Endodermal cell (in vitro differentiated cells): Measurements from ENCODE around the gene RSU1. TPM values are rescaled to one million over a fixed set of nuclear protein-coding genes. Genes with fewer than 3 reads are reported as not detected.
A peak's percentile ranks its signal among the peaks of the same experiment; 100 is the strongest.

Experiments
- DNase-seq: peaks from one replicate; pipeline ENCODE4 v3.0.0-alpha.2; 2017
- H3K27ac ChIP-seq: 2 replicates; pipeline ENCODE4 v1.5.1; 2013; ENCODE audit warnings: mild to moderate bottlenecking, low read depth, low read length, moderate library complexity
- H3K27me3 ChIP-seq: 2 replicates; pipeline ENCODE4 v1.6.1; 2013; ENCODE audit warnings: mild to moderate bottlenecking, low read length, moderate library complexity; ENCODE audit not compliant: insufficient read depth, control insufficient read depth, poor library complexity, severe bottlenecking
- H3K36me3 ChIP-seq: 2 replicates; pipeline ENCODE4 v1.7.0; 2013; ENCODE audit warnings: mild to moderate bottlenecking, low read length, moderate library complexity; ENCODE audit not compliant: control insufficient read depth, insufficient read depth
- H3K4me1 ChIP-seq: one replicate; pipeline ENCODE4 v1.7.0; 2013; ENCODE audit warnings: low read length; ENCODE audit not compliant: control insufficient read depth, insufficient read depth
- H3K4me3 ChIP-seq: 2 replicates; pipeline ENCODE4 v1.5.1; 2013; ENCODE audit warnings: mild to moderate bottlenecking, low read length, moderate library complexity
- H3K9ac ChIP-seq: 2 replicates; pipeline ENCODE4 v1.6.1; 2013; ENCODE audit warnings: mild to moderate bottlenecking, low read length, moderate library complexity; ENCODE audit not compliant: poor library complexity, severe bottlenecking; ENCODE audit errors: extremely low read depth
- H3K9me3 ChIP-seq: 2 replicates; pipeline ENCODE4 v1.6.1; 2013; ENCODE audit warnings: mild to moderate bottlenecking, low read length, moderate library complexity; ENCODE audit not compliant: control insufficient read depth
- H3K27ac Mint-ChIP-seq: 2 replicates; pipeline ENCODE4 v1.8.0; 2020; ENCODE audit warnings: mixed read lengths
- H3K27me3 Mint-ChIP-seq: 2 replicates; pipeline ENCODE4 v1.8.0; 2021; ENCODE audit warnings: mild to moderate bottlenecking, mixed read lengths; ENCODE audit not compliant: insufficient read depth
- H3K36me3 Mint-ChIP-seq: 2 replicates; pipeline ENCODE4 v1.8.0; 2020; ENCODE audit warnings: low read depth, mixed read lengths
- H3K4me1 Mint-ChIP-seq: 2 replicates; pipeline ENCODE4 v1.8.0; 2020; ENCODE audit warnings: mixed read lengths
- H3K4me3 Mint-ChIP-seq: 2 replicates; pipeline ENCODE4 v1.8.0; 2020; ENCODE audit warnings: mild to moderate bottlenecking, moderate library complexity, mixed read lengths
- H3K9me3 Mint-ChIP-seq: 2 replicates; pipeline ENCODE4 v1.8.0; 2020; ENCODE audit warnings: mild to moderate bottlenecking, mixed read lengths
- WGBS, 2 experiments: methylation state at CpG; one replicate each; pipeline versions ENCODE4 v1.1.5 to v1.1.7; 2013; ENCODE audit warnings: missing lambda C conversion rate in 2 of 2, mixed read lengths in 1 of 2; ENCODE audit not compliant: insufficient coverage in 1 of 2, insufficient read length in 1 of 2; 5-methylcytosine and 5-hydroxymethylcytosine counted together
- total RNA-seq, 2 donors: library from RNA; stranded (reverse); fragmentation: NEBNext Ultra II Directional in 1 of 2; extraction: Animal tissue kit (Norgen Biotek cat#: 25700) in 1 of 2; gene quantifications; 2 replicates in 1 of 2; 3 replicates in 1 of 2; pipeline ENCODE4 v1.2.1, GENCODE V29; 2021
- TF ChIP-seq, protein P1 (sequence below): fragments of 200-600 bp; sonication (generic); conservative IDR thresholded peaks from 2 replicates; pipeline ENCODE4 v1.5.0; 2021; ENCODE audit warnings: antibody characterized with exemption, mild to moderate bottlenecking

Gene RSU1
- total RNA-seq, 2 donors from 2014 or later = 39.5 to 46.4 TPM

DNA sequence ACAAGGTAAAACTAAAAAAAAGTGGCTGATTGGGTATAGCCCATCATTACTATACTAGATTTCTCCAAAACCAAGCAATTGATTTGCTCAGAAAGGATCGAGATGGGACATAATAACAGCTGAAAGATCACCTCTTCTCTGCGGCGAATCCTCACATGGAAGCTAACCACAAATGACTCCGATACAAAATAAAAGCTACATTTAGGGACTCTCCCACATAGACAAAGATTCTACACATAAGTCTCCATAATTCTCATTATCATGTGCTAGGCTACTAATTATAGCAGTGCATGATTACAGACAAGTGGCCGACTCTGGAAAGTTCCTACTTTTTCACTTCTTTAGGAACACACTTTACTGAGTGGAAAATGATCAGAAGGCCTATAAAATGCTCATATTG lies 116.9 kb downstream of the RSU1 start:
- DNase-seq = no peak
- Histone ChIP-seq H3K36me3 (no peaks in the 10 kb centered on the region), H3K9me3 (peaks cover 14% of the 10 kb centered on the region), H3K4me1 (no peaks in the 10 kb centered on the region), H3K27ac (no peak overlapping the region), H3K9ac (no peak overlapping the region), H3K27me3 (no peaks in the 10 kb centered on the region), H3K4me3 (no peak overlapping the region)
- TF ChIP-seq, protein P1, sequence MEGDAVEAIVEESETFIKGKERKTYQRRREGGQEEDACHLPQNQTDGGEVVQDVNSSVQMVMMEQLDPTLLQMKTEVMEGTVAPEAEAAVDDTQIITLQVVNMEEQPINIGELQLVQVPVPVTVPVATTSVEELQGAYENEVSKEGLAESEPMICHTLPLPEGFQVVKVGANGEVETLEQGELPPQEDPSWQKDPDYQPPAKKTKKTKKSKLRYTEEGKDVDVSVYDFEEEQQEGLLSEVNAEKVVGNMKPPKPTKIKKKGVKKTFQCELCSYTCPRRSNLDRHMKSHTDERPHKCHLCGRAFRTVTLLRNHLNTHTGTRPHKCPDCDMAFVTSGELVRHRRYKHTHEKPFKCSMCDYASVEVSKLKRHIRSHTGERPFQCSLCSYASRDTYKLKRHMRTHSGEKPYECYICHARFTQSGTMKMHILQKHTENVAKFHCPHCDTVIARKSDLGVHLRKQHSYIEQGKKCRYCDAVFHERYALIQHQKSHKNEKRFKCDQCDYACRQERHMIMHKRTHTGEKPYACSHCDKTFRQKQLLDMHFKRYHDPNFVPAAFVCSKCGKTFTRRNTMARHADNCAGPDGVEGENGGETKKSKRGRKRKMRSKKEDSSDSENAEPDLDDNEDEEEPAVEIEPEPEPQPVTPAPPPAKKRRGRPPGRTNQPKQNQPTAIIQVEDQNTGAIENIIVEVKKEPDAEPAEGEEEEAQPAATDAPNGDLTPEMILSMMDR = no peak
- H3K27ac Mint-ChIP-seq = no peak overlapping the region
- 79 to 83% methylated on average over 4 to 5 of the region's 5 CpGs for WGBS, 2 experiments
- H3K27me3 Mint-ChIP-seq = no peaks in the 10 kb centered on the region
- peaks cover 2% of the 10 kb centered on the region for H3K36me3 Mint-ChIP-seq
- no peaks in the 10 kb centered on the region for H3K4me1 Mint-ChIP-seq
- H3K9me3 Mint-ChIP-seq = peaks cover 12% of the 10 kb centered on the region
- no peak overlapping the region for H3K4me3 Mint-ChIP-seq

DNA sequence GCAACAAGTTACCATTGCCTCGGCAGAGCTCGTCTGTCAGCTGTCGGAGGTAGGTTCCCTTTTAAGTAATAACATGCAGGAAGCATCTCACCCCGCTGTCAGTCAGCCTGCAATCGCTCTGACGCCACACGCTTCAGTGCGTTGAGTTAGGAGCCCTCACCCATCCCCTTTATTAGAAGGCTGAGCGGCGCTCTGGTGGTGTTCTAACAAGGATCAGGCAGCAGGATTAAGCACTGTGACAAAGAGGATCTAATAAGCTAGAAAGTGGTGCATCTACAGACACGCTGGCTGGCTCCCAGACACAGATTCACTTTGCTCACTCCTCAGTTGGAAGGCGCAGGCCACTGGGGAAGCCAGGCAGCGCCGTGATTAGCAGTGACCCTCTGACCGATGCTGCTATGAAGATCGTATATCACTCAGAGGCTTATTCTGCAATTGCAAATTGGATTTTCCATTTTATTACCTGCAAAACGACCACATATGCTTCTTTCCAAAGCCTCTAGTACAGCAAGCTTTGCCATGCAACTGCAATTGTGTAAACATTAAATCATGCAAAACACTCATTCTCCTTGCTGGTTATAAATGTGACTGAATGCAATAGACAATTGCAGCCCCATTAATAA lies 117.7 kb downstream of the RSU1 start:
- H3K27me3 Mint-ChIP-seq = no peaks in the 10 kb centered on the region
- H3K27ac ChIP-seq = no peak overlapping the region
- DNase-seq = no peak

DNA sequence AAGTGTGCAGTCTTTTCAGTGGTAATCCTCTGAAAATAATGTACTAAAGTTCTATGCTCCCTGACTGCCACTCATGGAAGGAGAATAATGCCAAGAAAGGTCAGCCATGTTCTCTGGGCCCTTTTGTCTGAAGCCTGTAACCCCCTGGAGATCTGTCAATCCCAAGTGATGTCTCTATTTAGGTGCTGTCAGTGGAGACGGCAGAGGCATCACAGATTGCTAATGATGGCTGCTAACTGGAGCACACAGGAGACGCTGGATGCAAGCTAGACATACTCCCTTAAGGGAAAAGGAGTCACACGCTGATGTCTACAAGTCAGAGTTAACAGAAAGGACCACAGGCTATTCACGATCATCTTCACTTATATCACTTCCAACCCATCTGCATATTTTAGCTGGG lies 118.8 kb downstream of the RSU1 start:
- Histone ChIP-seq H3K27ac (peak overlapping the region; percentile 45), H3K4me3 (no peak overlapping the region), H3K36me3 (peaks cover 5% of the 10 kb centered on the region), H3K9ac (no peak overlapping the region), H3K4me1 (no peaks in the 10 kb centered on the region), H3K9me3 (peaks cover 14% of the 10 kb centered on the region), H3K27me3 (no peaks in the 10 kb centered on the region)
- Mint-ChIP-seq H3K4me1 (no peaks in the 10 kb centered on the region), H3K36me3 (peaks cover 2% of the 10 kb centered on the region), H3K27me3 (no peaks in the 10 kb centered on the region), H3K9me3 (peaks cover 12% of the 10 kb centered on the region), H3K27ac (no peak overlapping the region), H3K4me3 (no peak overlapping the region)
- DNase-seq = no peak
- WGBS, 2 experiments = 60 to 84% methylated on average over 3 to 4 of the region's 4 CpGs
- TF ChIP-seq, protein P1 = no peak

More for the DNA sequence above, 117.7 kb downstream of the RSU1 start:
- Mint-ChIP-seq H3K4me3 (no peak overlapping the region), H3K4me1 (no peaks in the 10 kb centered on the region), H3K36me3 (peaks cover 2% of the 10 kb centered on the region), H3K27ac (no peak overlapping the region), H3K9me3 (peaks cover 12% of the 10 kb centered on the region)
- WGBS, 2 experiments = 87 to 93% methylated on average over 17 of the region's 17 CpGs
- Histone ChIP-seq H3K9me3 (peaks cover 14% of the 10 kb centered on the region), H3K4me1 (no peaks in the 10 kb centered on the region), H3K36me3 (no peaks in the 10 kb centered on the region), H3K9ac (no peak overlapping the region), H3K4me3 (no peak overlapping the region), H3K27me3 (no peaks in the 10 kb centered on the region)
- TF ChIP-seq, protein P1 = no peak
